Fibroblast of lung (primary cell): Measurements from ENCODE around the gene TASP1. TPM values are rescaled to one million over a fixed set of nuclear protein-coding genes. Genes with fewer than 3 reads are reported as not detected.

Source experiments
- DNase-seq, 2 donors: peaks; one replicate each; pipeline versions ENCODE4 v3.0.0 to v3.0.0-alpha.2; 2010; ENCODE audit warnings: low read depth in 2 of 2
- H2AFZ ChIP-seq: 2 replicates; pipeline ENCODE4 v1.5.1; 2012; ENCODE audit warnings: low read length, control low read depth, inconsistent platforms
- H3K27ac ChIP-seq: 2 replicates; pipeline ENCODE4 v1.5.1; 2011; ENCODE audit warnings: low read length, control low read depth; ENCODE audit not compliant: insufficient read depth
- H3K27me3 ChIP-seq: 2 replicates; pipeline ENCODE4 v1.5.1; 2011; ENCODE audit warnings: mild to moderate bottlenecking, low read length; ENCODE audit not compliant: control insufficient read depth, insufficient read depth
- H3K36me3 ChIP-seq: 2 replicates; pipeline ENCODE4 v1.5.1; 2011; ENCODE audit warnings: low read length; ENCODE audit not compliant: control insufficient read depth, insufficient read depth
- H3K4me1 ChIP-seq: 2 replicates; pipeline ENCODE4 v1.5.1; 2011; ENCODE audit warnings: low read length; ENCODE audit not compliant: control insufficient read depth, insufficient read depth; ENCODE audit errors: extremely low read depth
- H3K4me2 ChIP-seq: 2 replicates; pipeline ENCODE4 v1.5.1; 2011; ENCODE audit warnings: low read length, control low read depth; ENCODE audit not compliant: insufficient read depth; ENCODE audit errors: extremely low read depth
- H3K4me3 ChIP-seq, 4 experiments: fragments of 200-600 bp in 1 of 4; sonication (generic) in 1 of 4; replicated peaks in 1 of 4; 2 replicates each; pipeline ENCODE4 v1.5.1; 2011 to 2016; ENCODE audit warnings: low read length in 4 of 4, low read depth in 3 of 4, mild to moderate bottlenecking in 3 of 4, control low read depth in 2 of 4, inconsistent platforms in 1 of 4, mixed read lengths in 1 of 4; ENCODE audit not compliant: insufficient read depth in 1 of 4; ENCODE audit errors: control extremely low read depth in 1 of 4
- H3K79me2 ChIP-seq: 2 replicates; pipeline ENCODE4 v1.5.1; 2012; ENCODE audit warnings: mild to moderate bottlenecking, low read length, inconsistent platforms; ENCODE audit not compliant: control insufficient read depth, insufficient read depth
- H3K9ac ChIP-seq: 2 replicates; pipeline ENCODE4 v1.5.1; 2011; ENCODE audit warnings: mild to moderate bottlenecking, low read length, control low read depth; ENCODE audit not compliant: insufficient read depth
- H3K9me3 ChIP-seq: 2 replicates; pipeline ENCODE4 v1.5.1; 2012; ENCODE audit warnings: low read depth, low read length; ENCODE audit not compliant: control insufficient read depth, insufficient read depth
- H4K20me1 ChIP-seq: 2 replicates; pipeline ENCODE4 v1.5.1; 2011; ENCODE audit warnings: low read length; ENCODE audit not compliant: control insufficient read depth, insufficient read depth; ENCODE audit errors: extremely low read depth
- EZH2 ChIP-seq: IDR thresholded peaks from 2 replicates; pipeline ENCODE4 v1.5.1; 2012; ENCODE audit warnings: low read length, control low read depth, mild to moderate bottlenecking; ENCODE audit errors: missing control alignments
- polyA plus RNA-seq, 2 donors: library from polyadenylated mRNA; depleted of rRNA in 1 of 2; stranded (reverse) in 1 of 2; unstranded in 1 of 2; fragments of >200 nt; gene quantifications; 2 replicates each; pipeline ENCODE4 v1.2.1, GENCODE V29; 2011 to 2012; ENCODE audit warnings: missing spikeins in 1 of 2
- total RNA-seq: library from RNA; depleted of rRNA; stranded (reverse); fragments of >200 nt; gene quantifications from 2 replicates; pipeline ENCODE4 v1.2.1, GENCODE V29; 2014
- TF ChIP-seq, protein P1 (sequence below), 2 donors: IDR thresholded peaks in 1 of 2; conservative IDR thresholded peaks in 1 of 2; 1 replicate in 1 of 2; 2 replicates in 1 of 2; pipeline ENCODE4 v1.5.1; 2011 to 2012; ENCODE audit warnings: low read length in 2 of 2, control low read depth in 1 of 2, inconsistent platforms in 1 of 2, low read depth in 1 of 2, mild to moderate bottlenecking in 1 of 2

Gene TASP1
- total and polyA plus RNA-seq, 2 donors (not counting 1 experiment from before 2014, with no cell fraction given): 6.3 to 13.6 TPM

DNA sequence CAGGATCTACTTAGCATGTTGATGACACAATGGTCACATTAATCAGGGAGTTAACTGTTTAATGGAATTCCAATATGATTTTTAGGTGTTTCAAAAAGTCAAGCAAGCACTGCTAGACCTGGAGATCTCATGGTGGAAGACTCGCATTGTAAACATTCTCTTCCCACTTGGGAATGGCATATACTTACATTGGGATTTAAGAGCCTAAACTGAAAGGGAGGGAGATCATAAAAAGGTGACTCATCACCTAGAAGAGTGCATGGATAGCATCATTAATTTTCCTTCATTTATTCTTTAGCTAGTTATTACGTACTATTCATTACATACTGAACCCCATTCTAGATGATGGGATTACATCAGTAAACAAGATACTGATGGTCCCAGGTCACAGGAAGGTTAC lies 185.4 kb downstream of the TASP1 start:
- no peaks in the 10 kb centered on the region for H3K27me3 ChIP-seq
- no peak overlapping the region for H3K9ac ChIP-seq
- no peak overlapping the region for H3K4me2 ChIP-seq
- H3K36me3 ChIP-seq: no peaks in the 10 kb centered on the region
- H3K9me3 ChIP-seq: no peaks in the 10 kb centered on the region
- no peaks in the 10 kb centered on the region for H3K79me2 ChIP-seq
- no peak overlapping the region for H3K27ac ChIP-seq
- H2AFZ ChIP-seq: no peak overlapping the region
- DNase-seq: no peak
- H4K20me1 ChIP-seq: no peaks in the 10 kb centered on the region
- TF ChIP-seq, protein P1, sequence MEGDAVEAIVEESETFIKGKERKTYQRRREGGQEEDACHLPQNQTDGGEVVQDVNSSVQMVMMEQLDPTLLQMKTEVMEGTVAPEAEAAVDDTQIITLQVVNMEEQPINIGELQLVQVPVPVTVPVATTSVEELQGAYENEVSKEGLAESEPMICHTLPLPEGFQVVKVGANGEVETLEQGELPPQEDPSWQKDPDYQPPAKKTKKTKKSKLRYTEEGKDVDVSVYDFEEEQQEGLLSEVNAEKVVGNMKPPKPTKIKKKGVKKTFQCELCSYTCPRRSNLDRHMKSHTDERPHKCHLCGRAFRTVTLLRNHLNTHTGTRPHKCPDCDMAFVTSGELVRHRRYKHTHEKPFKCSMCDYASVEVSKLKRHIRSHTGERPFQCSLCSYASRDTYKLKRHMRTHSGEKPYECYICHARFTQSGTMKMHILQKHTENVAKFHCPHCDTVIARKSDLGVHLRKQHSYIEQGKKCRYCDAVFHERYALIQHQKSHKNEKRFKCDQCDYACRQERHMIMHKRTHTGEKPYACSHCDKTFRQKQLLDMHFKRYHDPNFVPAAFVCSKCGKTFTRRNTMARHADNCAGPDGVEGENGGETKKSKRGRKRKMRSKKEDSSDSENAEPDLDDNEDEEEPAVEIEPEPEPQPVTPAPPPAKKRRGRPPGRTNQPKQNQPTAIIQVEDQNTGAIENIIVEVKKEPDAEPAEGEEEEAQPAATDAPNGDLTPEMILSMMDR (conservative IDR thresholded peaks at IDR 0.05 in 1 of 2, IDR thresholded peaks at IDR 0.05 in 1 of 2; ENCODE audit: low read depth in 1 of 2, low read length in 2 of 2): no peak
- no peak for TF ChIP-seq EZH2
- no peak overlapping the region for H3K4me3 ChIP-seq
- H3K4me1 ChIP-seq: no peaks in the 10 kb centered on the region

- Histone ChIP-seq H3K9ac (no peak overlapping the region), H4K20me1 (no peaks in the 10 kb centered on the region), H3K79me2 (no peaks in the 10 kb centered on the region), H3K9me3 (no peaks in the 10 kb centered on the region), H3K4me3 (no peak overlapping the region), H3K36me3 (no peaks in the 10 kb centered on the region), H3K27me3 (no peaks in the 10 kb centered on the region), H3K4me1 (no peaks in the 10 kb centered on the region), H3K4me2 (no peak overlapping the region), H2AFZ (no peak overlapping the region), H3K27ac (no peak overlapping the region)
- TF ChIP-seq, protein P1 (conservative IDR thresholded peaks at IDR 0.05 in 1 of 2, IDR thresholded peaks at IDR 0.05 in 1 of 2; ENCODE audit: low read depth in 1 of 2, low read length in 2 of 2): no peak
- no peak for DNase-seq
These were observed 186.1 kb downstream of the TASP1 start for GRCh38 chr20:13452470-13453124.

GRCh38 chr20:13449868-13450434 lies 188.8 kb downstream of the TASP1 start:
- Histone ChIP-seq H3K4me1 (no peaks in the 10 kb centered on the region), H3K27me3 (no peaks in the 10 kb centered on the region), H3K79me2 (no peaks in the 10 kb centered on the region), H3K4me2 (no peak overlapping the region), H3K4me3 (no peak overlapping the region), H3K36me3 (no peaks in the 10 kb centered on the region), H3K9ac (no peak overlapping the region), H3K9me3 (no peaks in the 10 kb centered on the region), H2AFZ (no peak overlapping the region), H4K20me1 (no peaks in the 10 kb centered on the region), H3K27ac (no peak overlapping the region)
- no peak for TF ChIP-seq EZH2
- TF ChIP-seq, protein P1 (conservative IDR thresholded peaks at IDR 0.05 in 1 of 2, IDR thresholded peaks at IDR 0.05 in 1 of 2; ENCODE audit: low read depth in 1 of 2, low read length in 2 of 2): no peak
- peak; percentile 9 to 31 for DNase-seq
